Fibroblast of skin of scalp (primary cell): Measurements from ENCODE around the gene ZNF70.

Experiments used
- DNase-seq: peaks from one replicate; pipeline ENCODE4 v3.0.0-alpha.2; 2013

ZNF70 gene

DNA sequence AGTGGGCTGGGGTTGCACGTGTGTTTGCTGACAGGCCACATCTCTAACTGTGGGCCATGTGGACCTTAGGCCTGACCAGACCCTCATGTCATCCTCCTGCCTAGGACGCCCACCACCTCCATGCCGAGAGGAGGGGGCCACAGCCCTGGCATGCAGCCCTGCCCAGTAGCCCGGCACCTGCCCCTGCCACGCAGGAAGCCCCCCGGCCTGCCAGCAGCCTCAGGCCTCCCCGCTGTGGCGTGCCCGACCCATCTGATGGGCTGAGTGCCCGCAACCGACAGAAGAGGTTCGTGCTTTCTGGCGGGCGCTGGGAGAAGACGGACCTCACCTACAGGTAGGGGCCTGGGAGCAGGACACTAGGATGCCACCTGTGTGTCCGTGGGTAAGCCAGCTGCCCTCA is 28.2 kb upstream of the ZNF70 start:
- DNase-seq: no peak

DNA sequence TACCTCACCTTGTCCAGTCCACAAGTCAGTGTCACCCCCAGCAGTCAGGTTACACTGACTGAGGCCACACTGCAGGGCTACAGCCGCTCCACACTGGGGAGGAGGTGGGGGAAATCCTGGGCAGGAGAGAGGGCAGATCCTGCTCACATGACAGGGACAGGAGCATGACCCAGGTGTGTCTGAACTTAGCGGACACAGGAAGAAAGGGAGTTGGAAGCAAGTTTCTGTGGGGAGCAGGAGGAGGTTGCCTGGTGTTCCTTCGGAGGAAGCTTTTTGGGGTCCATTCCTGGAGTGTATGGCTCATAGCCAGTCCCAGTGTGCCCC is 27.6 kb upstream of the ZNF70 start:
- no peak for DNase-seq

DNA sequence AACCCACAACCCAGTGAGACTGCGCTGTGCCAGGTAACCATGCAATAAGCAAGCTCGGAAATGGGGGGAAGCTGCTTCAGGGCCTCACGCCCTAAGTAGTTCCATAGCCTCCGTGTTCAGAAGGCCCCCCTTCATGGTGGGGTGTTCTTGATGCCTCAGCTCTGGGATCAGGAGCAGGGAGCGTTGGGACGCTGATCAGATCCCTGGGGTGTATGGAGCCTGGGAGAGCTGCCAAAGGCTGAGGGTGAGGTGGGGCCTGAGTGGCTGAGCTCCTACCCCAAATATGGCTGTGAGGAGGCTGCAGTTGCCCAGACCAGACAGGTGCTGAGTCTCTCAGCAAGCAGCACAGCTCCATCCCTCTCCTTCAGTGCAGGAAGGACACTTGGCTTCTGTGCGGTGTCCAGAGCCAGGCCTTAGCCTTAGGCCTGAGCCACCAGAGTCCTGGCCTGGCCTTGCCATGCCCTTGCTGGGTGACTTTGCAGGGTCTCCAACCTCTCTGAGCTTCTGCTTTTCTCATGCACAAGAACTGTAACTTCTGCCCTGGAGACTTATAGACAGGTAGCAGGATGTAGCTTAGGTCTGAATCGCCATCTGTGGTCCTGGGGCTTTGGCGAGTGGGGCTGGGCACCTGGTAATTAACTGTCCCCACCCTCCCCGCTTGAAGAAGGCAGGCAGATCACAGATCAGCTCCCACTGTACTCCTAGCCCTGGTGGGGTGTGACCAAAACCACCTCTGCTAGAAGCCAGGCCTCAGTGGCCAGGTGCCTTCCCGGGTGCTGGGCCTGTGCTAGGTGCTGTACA is 27.1 kb upstream of the ZNF70 start:
- DNase-seq: peak; percentile 41

DNA sequence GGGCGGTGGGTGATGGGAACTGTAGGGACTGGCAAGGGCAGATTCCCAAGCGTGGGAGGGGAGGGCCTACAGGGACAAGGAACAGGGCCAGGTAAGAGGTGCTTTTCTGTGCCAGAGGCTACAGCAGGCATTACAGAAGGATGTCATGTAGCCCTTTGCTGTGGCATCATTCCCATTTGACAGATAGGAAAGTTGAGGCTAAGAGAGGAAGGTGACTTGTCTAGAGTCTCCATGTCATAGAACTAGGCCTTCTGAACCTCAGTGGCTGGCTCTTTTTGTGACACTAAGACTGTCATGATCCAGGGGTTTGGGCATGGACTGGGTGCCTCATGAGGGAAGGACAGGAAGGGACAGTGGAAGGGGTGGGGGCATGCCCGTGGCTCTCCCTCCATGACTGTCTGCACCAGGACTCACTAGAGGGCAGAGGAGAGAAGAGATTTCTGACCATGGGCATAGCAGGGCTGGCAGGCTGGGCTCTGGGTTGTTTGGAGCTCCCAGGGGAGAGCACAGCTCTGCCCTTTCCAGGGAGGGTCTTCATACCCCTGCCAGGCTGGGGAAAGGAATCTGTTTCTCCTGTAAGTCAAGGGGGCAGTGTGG is 25.0 kb upstream of the ZNF70 start:
- no peak for DNase-seq

DNA sequence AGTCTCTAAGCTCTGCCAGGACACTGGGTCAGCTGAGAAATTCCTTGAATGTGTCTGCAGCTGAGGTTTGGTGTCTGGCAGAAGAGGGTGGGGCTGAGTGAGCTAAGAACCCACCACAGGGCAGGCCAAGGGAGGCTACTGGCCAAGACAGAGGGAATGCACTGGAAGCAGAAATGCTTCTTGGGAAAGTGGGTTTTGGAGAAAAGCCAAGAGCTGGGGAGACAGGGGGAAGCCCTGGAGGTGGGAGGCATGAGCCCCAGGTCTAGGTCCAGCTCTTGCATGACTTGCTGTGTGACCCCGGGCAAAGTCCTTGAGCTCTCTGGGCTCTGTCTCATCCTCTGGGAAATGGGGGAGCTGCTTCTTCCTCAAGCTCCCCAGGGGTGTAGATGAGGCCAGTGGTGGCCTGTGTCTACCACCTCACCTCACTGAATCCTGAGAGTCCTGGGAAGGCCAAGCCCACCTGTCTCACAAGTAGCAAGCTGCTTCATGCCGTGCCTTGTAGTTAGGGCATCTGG is 24.1 kb upstream of the ZNF70 start:
- peak; percentile 68 for DNase-seq

DNA sequence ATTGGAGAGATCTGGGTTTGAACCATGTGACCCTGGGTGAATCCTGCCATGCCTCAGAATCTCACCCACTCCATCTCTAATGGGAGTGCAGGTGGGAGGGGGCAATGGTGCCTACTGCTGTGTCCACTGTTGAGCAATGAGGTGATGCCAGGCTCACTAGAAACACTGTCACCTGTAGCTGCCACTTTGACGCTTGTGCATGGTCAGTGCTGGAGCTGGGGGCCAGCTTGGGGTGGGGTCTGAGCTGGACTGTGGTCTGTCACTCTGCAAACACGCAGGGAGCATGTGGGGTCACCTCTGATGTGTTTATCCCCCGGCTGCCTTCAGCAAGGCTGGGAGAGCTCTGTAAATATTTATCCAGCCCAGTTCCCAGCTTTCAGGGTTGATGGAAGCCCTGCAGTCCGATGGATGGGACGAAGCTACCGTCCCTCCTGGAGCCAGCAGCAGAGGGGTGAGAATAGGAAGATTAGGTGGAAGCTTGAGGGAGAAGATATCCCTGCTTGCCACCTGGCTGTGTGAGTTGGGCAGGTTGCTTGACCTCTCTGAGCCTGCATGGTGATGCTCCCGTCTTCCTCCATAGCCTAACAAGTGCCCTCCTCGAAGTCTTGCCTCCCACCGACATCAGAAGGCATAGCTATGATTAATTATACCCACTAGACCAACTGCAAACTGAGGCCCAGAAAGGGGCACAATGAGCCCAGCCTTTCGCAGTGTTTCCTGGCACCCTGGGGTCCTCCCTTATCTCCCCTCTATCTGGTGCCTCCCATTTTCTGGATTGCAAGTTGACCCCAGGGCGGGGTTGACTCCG is 23.4 kb upstream of the ZNF70 start:
- no peak for DNase-seq

DNA sequence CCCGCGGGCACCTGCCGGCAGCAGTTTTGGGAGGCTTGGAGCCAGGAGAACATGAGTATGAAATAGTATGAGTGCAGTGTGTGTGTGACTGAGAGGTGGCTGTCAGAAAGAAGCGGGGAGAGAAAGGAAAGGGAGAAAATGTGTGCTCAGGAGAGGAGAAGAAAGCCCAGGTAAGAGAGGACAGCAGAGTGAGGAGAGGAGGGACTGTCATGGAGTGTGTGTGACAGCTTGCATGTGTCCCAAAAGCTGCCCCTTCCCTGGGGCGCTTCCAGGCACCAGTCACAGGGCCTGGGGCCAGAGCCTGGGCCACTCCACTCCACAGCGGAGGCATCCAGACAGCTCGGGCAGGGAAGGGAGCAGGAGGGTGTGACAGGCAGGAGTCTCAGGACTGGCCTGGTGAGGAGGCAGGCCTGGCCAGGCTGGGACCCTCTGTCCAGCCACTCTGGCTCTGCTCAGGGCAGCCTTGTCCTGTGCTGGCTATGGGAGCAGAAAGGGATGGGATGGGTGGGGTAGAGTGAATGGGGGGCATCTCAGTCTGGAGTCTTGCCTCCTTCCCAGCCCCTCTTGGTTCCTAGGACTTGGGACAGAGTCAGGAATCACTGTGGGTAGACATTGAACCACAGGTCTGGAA is 22.7 kb upstream of the ZNF70 start:
- no peak for DNase-seq

DNA sequence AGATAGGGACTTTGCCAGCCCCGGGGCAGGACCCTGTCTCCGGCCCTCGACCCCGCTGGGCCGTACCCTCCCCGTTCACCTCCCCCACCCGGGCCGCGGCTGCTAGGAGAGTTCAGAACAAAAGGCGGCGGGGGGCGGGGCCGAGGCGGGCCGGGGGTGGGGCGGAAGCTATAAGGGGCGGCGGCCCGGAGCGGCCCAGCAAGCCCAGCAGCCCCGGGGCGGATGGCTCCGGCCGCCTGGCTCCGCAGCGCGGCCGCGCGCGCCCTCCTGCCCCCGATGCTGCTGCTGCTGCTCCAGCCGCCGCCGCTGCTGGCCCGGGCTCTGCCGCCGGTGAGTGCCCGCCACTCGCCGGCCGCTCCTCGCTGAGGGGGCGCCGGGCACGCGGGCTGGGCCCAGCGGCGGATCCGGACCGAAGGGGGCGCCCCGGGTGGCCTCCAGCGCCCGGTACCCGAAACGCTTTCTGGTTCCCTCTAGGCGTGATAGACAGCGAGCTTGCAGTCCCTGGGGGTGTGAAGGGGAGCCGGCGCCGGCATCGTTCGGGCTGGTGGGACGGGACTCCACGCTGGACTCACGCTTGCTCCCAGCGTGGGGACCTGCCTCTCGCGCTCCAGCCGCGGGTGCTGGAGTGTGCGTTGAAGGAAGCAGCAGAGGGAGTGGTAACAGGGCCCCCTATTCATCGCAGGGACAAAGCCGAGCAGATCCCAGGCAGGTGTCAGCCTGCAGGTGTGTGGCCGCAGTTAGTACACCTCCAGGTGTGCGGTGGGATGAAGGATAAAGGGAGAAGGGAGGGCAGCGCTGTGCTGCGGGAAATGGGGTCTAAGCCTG is 21.9 kb upstream of the ZNF70 start, which contains the start of gene MMP11:
Gene MMP11, plus strand, starts transcription at position 201 of the 825 bp plus-strand sequence. Its CDS starts 22 bp downstream, at position 223.
- peak; percentile 60 for DNase-seq

DNA sequence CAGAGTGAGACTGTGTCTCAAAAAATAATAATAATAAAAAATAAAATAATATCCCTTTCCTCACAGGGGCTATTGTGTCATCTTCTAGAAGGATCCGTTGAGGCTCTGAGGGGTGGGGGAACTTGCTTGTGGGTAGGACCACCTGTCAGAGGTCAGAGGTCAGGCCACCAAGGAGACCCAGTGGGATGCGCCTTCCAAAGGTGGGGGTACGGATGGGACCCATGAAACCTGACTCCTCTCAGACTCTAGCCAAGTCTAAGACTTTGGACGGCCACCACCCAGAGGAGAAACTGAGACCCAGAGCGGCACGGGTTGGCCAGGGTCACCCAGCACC is 21.4 kb upstream of the ZNF70 start:
- DNase-seq: no peak

DNA sequence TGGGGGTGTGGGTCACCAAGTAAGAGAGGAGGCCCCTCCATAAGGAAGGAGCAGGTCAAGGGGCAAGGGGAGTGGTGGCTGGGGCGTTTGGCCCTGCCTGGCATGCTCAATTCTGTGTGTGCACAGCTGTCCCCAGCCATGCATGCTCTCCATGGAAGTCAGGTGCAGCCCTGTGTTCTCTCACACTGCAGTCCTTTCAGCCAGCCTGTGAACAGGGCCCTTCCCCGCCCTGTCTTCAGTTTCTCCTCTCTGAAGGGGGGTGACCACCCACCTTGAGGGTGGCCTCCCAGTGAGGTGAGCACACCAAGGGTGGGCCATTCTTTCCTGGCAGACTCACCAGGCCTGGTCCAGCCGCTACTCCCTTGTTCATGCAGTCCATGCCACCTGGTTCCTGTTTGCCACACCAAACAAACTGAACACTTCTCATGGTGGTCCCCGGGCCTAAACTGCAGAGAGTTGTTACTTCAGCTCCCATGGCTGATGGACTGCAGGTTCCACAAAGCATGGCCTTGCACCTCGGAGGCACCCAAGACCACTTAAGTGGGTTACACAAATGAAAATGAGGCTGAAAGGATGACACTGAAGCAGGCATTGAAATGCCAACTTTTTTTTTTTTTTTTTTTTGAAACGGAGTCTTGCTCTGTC is 18.5 kb upstream of the ZNF70 start:
- DNase-seq: no peak

DNA sequence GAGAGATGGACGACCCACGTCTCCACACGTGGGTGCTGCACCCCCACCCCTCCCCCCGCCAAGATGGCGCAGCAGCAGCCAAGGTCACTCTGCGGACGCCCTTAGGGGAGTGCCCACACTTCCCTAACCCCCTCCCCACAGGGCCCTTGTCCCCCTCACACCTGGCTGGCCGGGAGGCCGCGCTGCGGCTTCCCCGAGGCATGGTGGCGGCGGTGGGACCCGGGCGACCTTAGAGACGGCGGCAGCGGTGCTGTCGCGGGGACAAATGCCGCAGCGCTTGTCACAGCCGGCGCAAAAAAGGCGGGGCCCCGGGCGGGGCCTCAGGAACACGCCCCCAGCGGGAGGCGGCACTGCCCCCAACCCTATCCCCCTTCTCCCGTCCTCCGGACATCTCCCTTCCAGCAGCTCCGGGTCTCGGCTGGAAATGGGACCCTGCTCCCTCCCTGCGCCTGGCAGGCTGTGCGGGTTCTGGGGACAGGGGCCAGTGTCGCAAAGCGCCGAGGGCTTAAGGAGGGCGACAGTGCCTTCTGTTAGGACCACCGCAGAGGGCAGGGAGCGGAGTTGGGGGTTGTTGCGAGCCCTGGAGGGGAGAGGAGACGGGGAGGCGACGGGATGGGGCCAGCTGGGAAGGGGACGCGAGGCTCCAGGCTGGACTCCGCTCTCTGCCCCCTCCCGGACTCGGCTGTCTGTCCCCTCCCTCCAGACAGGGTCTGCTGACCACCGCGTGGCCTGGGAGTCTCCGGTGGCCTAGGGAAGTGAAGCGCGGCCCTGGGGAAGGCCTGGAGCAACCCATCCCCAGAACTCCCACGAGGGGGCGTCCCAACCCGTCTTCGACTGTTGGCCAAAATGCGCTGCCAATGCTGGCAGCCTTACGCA is 17.0 kb upstream of the ZNF70 start, which contains the start of gene CHCHD10:
Gene CHCHD10, minus strand, starts transcription at position 300 of the 876 bp plus-strand sequence. Its CDS starts 98 bp downstream, at position 202.
- DNase-seq: peak; percentile 76

DNA sequence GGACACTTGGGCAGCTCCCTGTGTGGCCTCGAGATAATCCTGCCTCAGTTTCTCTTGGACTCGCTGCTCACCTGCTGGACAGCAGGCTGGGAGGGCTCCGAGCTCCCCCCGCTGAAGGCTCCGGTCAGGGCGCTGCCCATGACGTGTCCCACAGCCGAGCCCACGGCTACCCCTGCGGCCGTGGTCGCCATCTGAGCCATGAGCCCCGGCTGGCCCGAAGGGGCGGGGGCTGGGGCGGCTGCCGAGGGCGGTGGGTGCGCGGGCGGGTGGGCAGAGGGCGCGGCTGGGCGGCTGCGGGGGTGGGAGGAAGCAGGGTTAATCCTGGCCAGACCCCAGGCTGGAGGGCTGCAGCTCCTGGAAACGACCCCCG is 16.4 kb upstream of the ZNF70 start:
- DNase-seq: no peak

DNA sequence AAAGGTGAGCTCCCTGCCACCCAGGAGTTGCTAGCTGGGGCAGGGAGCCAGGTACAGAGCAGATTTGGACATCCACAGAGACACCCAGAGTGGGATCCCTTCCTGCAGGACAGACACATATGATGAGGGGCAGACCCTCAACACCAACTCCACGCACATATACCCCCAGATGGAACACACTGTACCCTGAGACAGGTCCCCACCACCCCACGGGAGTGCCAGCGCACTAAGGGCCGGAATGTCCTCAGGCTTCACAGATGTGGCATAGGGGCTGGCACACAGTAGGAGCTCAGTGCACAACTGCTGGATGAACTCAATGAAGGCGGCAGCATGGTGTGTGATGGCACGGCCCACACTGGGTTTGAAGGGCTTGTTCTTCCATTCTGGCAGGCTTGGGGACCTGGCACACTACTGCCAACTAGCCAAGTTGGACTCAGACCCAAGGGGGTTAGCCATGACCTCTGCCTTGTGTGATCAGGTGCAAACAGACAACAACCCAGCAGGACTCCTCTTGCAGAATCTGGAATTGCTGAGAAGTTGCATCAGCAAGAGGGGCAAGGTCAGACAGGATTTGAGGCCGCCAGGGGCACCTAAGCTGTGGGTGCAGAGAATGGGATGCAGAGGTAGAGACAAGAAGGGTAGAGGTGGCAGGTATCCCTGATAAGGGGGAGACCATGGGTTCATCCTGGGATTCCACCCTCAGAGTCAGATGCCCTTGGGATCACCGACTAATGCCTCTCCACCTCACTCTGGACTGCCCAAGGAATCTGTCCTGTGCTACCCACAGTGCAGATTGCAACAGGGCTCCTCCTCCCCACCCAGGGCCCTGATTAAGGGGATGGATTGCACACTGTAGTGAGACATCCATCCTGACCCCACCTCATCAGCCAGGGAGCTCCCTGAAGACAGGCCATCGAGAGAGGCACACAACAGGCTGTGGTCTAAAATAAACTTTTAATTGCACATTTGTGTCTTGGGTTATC is 14.3 kb upstream of the ZNF70 start:
- no peak for DNase-seq

DNA sequence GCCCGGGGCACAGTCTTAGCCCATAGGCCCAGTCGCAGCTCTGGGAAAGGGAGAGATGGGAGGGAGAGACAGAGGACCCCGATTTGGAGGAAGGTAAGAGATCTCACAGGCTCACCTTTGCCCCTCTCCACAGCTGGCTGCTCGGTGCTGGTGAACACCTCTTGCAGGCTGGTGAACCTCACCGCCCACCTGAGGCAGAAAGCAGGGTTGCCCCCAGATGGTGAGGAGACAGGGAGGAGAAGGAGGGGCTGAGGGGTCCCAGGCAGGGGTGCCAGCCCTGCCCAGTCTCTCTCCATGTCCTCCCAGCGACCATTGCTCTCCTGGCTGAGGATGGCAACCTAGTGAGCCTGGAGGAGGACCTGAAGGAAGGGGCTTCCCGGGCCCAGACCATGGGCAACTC is 13.0 kb upstream of the ZNF70 start:
- DNase-seq: no peak

DNA sequence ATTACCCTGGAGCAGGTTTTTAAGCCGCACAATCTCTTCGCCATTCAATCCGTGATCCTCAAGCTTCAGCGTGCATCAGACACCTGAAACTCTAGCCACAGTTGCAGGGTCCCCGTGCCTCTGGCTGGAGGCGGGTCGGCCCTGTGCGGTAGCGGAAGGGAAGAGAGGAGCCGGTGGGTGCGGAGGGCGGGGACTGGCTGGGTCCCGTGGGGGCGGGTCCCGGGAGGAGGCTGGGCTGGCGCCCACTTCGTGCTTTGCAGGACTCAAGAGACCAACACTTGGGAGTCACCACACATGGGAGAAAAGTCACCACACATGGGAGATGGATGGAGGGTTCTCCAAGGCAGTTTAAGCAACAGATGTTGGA is 12.7 kb upstream of the ZNF70 start:
- no peak for DNase-seq

DNA sequence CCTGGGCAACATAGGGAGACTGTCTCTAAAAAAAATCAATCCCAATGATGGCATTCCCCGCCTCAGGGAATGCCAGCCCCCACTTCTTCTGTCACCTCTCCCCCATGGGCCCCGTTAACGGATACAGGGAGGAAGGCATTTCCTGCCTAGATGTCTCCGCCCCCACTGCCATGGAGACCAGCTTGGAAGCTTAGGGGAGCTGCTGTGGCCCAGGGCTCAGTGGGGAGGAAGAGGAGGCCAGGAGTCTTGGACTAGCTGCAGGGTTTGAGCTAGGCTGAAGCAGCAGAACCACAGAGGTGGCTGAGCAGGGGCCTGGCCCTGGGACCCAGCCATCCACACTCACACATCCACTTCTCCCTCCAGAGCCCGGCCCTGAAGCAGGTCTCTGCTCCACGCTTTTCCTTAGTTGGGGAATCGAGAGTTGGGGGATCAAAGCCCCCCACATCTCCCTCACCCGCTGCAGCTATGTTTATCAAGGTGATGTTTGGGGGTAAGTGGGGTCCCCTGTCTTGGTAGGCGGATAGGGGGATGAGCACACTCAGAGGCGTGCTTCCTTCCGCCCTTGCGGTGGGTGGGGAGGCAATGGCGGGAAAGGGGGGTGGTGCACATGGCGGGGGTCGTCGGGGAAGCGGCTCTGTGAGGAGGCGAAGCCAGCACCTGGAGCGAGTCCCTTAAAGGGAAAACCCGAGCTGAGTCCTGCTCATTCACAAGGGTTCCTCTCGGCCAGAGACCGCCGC is 12.1 kb upstream of the ZNF70 start, which contains the start of gene C22orf15:
Gene C22orf15, plus strand, starts transcription at position 149 of the 737 bp plus-strand sequence. Its CDS starts 317 bp downstream, at position 466.
- DNase-seq: peak; percentile 77

DNA sequence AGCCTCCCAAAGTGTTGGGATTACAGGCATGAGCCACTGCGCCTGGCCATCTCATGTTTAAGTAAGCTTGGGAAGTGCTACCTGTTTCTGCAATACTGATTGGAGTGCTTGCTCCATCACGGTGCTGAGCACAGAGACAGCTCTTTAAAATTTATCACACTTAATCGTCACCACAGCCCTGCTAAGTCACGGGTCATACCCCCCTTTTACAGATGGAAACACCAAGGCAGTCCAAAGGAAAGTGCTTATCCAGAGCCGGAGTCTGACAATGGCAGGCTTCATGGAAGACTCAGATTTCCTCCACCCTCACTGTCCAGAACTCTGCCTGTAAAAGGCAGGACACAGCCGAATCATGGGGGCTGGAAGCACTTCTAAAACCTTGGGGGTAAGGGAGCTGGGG is 9.1 kb upstream of the ZNF70 start:
- no peak for DNase-seq

DNA sequence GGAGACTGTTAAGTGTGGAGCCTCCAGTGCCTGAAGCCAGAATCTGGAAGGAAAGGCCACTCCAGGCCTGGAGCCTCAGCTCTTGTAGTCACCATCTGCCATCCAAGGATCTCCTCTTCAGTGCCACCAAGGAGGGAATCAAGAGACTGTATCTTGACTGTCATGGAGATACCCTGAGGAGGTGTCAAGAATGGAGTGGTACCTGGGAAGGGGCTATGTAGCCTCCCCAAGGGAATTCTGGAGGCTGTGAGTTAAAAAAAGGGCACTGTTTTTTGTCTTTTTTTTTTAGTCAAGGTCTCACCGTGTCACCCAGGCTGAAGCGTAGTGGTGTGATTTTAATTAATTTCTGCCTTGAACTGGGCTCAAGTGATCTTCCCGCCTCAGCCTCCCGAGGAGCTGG is 8.7 kb upstream of the ZNF70 start:
- DNase-seq: no peak
